SK-N-MC (cell line): ENCODE measurements around the gene P4HB.

Experiments
- DNase-seq: peaks from one replicate; pipeline ENCODE4 v3.0.0-alpha.2; 2011; ENCODE audit warnings: low read depth, low spot score
- H3K27ac ChIP-seq: fragments of 200-600 bp; sonication (generic); 2 replicates; pipeline ENCODE4 v1.5.1; 2016; ENCODE audit warnings: mixed run types
- H3K36me3 ChIP-seq: fragments of 200-600 bp; sonication (generic); 2 replicates; pipeline ENCODE4 v1.6.1; 2017; ENCODE audit warnings: antibody characterized with exemption, low read length, mixed read lengths; ENCODE audit not compliant: insufficient read depth
- H3K4me3 ChIP-seq: fragments of 200-600 bp; sonication (generic); 2 replicates; pipeline ENCODE4 v1.5.1; 2016
- H3K9ac ChIP-seq: fragments of 200-600 bp; sonication (generic); 2 replicates; pipeline ENCODE4 v1.8.0; 2017; ENCODE audit warnings: mixed run types, mixed read lengths; ENCODE audit not compliant: insufficient read length
- H3K9me3 ChIP-seq: fragments of 200-600 bp; sonication (generic); 2 replicates; pipeline ENCODE4 v1.6.1; 2017; ENCODE audit warnings: low read depth, mild to moderate bottlenecking, antibody characterized with exemption, low read length, moderate library complexity, mixed read lengths
- EZH2 ChIP-seq: fragments of 200-600 bp; sonication (generic); IDR thresholded peaks from one replicate; pipeline ENCODE4 v1.6.1; 2017; ENCODE audit warnings: antibody characterized with exemption
- FOXP2 ChIP-seq: optimal IDR thresholded peaks from 2 replicates; pipeline ENCODE3; 2011; ENCODE audit warnings: mild to moderate bottlenecking, moderate library complexity; ENCODE audit not compliant: insufficient read depth; ENCODE audit errors: extremely low read length, control extremely low read depth
- POLR2AphosphoS5 ChIP-seq: IDR thresholded peaks from 2 replicates; pipeline ENCODE4 v1.6.1; 2012; ENCODE audit warnings: mild to moderate bottlenecking, low read depth, low read length, borderline replicate concordance

Gene P4HB

GRCh38 chr17:81904600-81905423 lies 44.5 kb upstream of the P4HB start:
- no peak for TF ChIP-seq EZH2
- TF ChIP-seq FOXP2 = no peak
- no peak for TF ChIP-seq POLR2AphosphoS5
- no peak overlapping the region for H3K4me3 ChIP-seq
- no peak overlapping the region for H3K9ac ChIP-seq
- no peak for DNase-seq
- peaks cover 3% of the 10 kb centered on the region; the same call in 1 of the 2 replicates for H3K36me3 ChIP-seq
- no peak overlapping the region for H3K27ac ChIP-seq
- H3K9me3 ChIP-seq = no peaks in the 10 kb centered on the region

- H3K27ac ChIP-seq = no peak overlapping the region
- no peak for DNase-seq
- H3K4me3 ChIP-seq = no peak overlapping the region
- no peak for TF ChIP-seq FOXP2
- no peak for TF ChIP-seq EZH2
- TF ChIP-seq POLR2AphosphoS5 = no peak
- H3K9ac ChIP-seq = no peak overlapping the region
- H3K36me3 ChIP-seq = peaks cover 3% of the 10 kb centered on the region; the same call in 1 of the 2 replicates
- H3K9me3 ChIP-seq = no peaks in the 10 kb centered on the region
Observed at GRCh38 chr17:81903896-81904599, 43.7 kb upstream of the P4HB start.

- TF ChIP-seq POLR2AphosphoS5 = no peak
- no peak for TF ChIP-seq FOXP2
- TF ChIP-seq EZH2 = no peak
- Histone ChIP-seq H3K9ac (no peak overlapping the region), H3K27ac (no peak overlapping the region)
Observed at GRCh38 chr17:81903415-81903831, 43.1 kb upstream of the P4HB start.

GRCh38 chr17:81902653-81903414 lies 42.5 kb upstream of the P4HB start:
- DNase-seq = no peak
- H3K9me3 ChIP-seq = no peaks in the 10 kb centered on the region
- TF ChIP-seq EZH2 (no peak), POLR2AphosphoS5 (no peak), FOXP2 (no peak)
- H3K9ac ChIP-seq = no peak overlapping the region
- H3K27ac ChIP-seq = no peak overlapping the region
- peaks cover 6% of the 10 kb centered on the region; the same call in 1 of the 2 replicates for H3K36me3 ChIP-seq
- H3K4me3 ChIP-seq = no peak overlapping the region

More at GRCh38 chr17:81903415-81903831, 43.1 kb upstream of the P4HB start:
- no peak for DNase-seq
- Histone ChIP-seq H3K9me3 (no peaks in the 10 kb centered on the region), H3K36me3 (peaks cover 6% of the 10 kb centered on the region; the same call in 1 of the 2 replicates), H3K4me3 (no peak overlapping the region)

- Histone ChIP-seq H3K36me3 (peaks cover 9% of the 10 kb centered on the region; the same call in 1 of the 2 replicates), H3K9ac (no peak within 1 kb of the TSS)
- no peak for DNase-seq
Observed at GRCh38 chr17:81902023-81902652, 41.8 kb upstream of the P4HB start, which contains the start of gene NPB. Gene NPB (plus strand): TSS chr17:81902238. CDS start chr17:81902278, 40 bp downstream.

GRCh38 chr17:81901167-81902022 lies 41.1 kb upstream of the P4HB start:
- TF ChIP-seq EZH2 (no peak), FOXP2 (no peak), POLR2AphosphoS5 (no peak)
- no peak overlapping the region for H3K4me3 ChIP-seq
- no peak overlapping the region for H3K9ac ChIP-seq
- DNase-seq = no peak
- no peaks in the 10 kb centered on the region for H3K9me3 ChIP-seq
- H3K36me3 ChIP-seq = peaks cover 12% of the 10 kb centered on the region; the same call in 1 of the 2 replicates
- no peak overlapping the region for H3K27ac ChIP-seq

More at GRCh38 chr17:81902023-81902652, 41.8 kb upstream of the P4HB start, which contains the start of gene NPB:
- TF ChIP-seq FOXP2 (no peak), POLR2AphosphoS5 (no peak), EZH2 (no peak)
- Histone ChIP-seq H3K27ac (no peak within 1 kb of the TSS), H3K4me3 (no peak within 1 kb of the TSS), H3K9me3 (no peaks in the 10 kb centered on the region)
